ENCODE data around the gene SMARCA2.

Gene SMARCA2

DNA sequence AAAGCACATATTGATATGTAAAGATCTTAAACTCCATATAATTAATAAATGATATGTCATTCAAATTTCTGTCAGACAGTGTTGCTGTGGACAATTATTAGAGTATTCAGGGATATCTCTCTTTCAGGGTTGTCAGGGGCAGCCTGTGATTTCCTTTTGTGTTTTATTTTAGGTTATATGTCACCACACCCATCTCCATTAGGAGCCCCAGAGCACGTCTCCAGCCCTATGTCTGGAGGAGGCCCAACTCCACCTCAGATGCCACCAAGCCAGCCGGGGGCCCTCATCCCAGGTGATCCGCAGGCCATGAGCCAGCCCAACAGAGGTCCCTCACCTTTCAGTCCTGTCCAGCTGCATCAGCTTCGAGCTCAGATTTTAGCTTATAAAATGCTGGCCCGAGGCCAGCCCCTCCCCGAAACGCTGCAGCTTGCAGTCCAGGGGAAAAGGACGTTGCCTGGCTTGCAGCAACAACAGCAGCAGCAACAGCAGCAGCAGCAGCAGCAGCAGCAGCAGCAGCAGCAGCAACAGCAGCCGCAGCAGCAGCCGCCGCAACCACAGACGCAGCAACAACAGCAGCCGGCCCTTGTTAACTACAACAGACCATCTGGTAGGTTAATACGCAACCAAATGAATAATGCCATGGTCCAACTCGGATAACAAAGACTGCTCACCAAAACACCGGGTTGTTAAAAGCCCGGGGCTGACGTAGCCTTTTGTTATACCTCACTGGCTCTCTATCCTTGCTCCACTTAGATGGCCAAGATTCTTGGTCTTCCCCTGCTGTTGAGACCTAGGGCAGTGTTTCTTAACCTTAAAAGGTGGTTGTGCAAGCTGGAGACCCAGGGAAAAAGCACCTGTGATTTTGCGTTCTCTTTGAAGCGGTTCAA lies 24.4 kb downstream of the SMARCA2 start:
- in situ Hi-C loops (cut with HindIII; ENCODE audit: low sequenced_read_pairs): no loop called here

DNA sequence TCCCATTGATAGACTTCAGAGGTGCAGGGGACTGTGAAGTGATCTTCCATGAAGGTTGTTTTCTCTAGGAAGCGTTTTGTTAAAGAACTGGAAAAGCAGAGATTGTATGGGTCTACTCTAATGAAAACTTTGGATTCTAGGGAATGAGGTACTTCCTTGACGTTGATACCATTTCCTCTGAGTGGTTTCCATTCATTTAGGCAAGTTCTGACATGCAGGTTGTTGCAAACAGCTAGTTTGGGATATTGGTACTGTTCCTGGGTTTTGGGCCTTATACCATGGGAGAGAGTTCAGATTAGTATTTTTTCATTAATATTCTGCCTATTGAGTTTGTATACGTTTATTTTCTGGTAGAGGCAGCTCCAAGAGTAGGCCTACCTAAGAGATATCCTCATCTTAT lies 25.7 kb downstream of the SMARCA2 start:
- in situ Hi-C loops (cut with HindIII; ENCODE audit: low sequenced_read_pairs): no loop called here

DNA sequence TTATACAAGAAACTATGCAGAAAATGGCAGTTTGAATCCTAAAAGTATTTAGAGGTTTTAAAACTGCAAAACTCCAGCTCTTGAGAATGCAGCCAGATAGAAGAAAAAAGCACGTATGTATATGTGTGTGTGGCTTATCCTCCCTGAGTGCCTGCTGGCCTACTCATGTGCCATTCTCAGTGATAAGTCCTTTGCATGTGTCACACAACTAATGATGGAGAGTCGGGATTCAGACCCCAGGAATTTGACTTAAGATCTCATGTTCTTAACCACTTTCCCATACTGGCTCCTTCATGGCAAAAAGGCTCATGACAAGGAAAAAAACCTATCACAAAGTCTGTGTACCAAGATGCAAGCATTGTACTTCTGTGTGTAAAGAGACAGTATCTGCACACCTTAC lies 26.6 kb downstream of the SMARCA2 start:
- in situ Hi-C loops (cut with HindIII; ENCODE audit: low sequenced_read_pairs): no loop called here

DNA sequence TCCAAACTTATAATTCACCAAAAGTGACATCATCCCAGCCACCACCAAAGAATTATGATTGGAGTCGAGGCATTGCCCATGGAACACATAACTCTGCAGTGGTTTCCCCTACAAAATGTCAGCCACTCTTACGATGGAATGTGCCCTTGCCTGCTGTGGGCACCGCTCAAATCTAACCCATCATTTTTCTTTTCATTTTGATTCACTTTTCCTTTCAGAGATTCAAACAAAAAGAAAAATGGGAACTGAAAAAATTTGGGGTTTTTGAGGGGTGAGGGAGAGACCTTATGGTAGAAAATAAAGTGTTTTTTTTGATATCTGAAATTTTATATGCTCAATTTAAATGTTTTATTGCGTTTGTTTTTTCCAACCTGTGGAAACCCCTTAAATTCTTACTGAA lies 28.1 kb downstream of the SMARCA2 start:
- in situ Hi-C loops (cut with HindIII; ENCODE audit: low sequenced_read_pairs): no loop called here

DNA sequence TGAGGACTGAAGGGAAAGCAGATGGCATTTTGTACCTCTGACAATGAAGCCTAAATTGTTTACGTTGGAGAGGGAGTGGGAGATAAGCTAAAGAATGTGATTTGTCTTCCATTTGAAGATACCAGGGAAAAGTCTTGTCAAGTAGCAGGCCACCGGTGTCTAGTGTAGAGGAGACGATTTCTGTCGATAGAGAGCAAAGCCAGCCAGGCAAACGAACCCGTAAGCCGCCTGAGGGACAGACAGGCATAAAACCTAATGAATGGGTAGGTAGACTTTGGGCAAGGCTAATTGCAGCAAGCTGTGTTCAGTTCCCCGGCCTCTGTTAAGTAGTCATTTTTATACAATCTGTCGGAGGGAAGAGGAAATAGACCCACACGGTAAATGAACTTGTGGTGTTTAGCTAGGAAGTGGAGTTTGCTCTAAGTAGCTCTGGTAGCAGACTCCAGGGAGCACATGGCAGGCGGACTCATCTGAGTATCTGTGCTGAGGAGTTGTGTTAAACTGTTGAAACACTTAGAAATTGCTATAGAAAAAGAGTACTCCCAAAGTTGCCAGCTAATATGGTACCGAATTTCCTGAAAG lies 28.8 kb downstream of the SMARCA2 start:
- in situ Hi-C loops (cut with HindIII; ENCODE audit: low sequenced_read_pairs): no loop called here

DNA sequence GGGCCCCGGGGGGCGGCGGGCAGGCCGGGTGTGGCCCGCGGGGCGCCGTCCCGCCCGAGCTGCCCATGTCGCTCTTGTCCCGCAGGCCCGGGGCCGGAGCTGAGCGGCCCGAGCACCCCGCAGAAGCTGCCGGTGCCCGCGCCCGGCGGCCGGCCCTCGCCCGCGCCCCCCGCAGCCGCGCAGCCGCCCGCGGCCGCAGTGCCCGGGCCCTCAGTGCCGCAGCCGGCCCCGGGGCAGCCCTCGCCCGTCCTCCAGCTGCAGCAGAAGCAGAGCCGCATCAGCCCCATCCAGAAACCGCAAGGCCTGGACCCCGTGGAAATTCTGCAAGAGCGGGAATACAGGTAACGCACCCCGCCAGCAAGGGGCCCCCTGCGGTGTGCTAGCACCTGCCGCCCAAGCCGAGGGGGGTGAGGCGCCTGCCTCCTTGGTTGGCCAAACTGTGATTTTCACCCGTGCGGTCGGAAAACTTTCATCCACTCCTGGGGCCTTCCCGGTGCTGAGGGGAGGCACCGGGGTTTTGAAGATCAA lies 32.1 kb downstream of the SMARCA2 start:
- in situ Hi-C loops (cut with HindIII; ENCODE audit: low sequenced_read_pairs): no loop called here

DNA sequence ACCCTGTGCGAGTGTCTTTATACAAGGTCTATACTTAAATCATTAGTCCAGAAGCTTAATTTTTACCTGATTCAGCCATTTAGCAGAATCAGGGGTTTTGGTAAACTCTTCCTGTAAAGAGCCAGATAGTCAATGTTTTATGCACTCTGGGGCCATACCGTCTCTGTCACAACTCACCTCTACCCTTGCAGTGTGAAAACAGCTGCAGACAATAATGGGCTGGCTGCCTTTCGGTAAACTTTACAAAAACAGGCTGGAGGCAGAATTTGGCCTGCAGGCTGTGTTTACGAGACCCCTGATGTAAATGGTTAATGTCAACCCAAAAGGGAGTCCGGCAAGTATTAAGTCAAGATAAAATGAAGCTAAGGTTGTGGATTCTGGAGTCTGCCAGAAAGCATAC lies 32.8 kb downstream of the SMARCA2 start:
- in situ Hi-C loops (cut with HindIII; ENCODE audit: low sequenced_read_pairs): no loop called here

DNA sequence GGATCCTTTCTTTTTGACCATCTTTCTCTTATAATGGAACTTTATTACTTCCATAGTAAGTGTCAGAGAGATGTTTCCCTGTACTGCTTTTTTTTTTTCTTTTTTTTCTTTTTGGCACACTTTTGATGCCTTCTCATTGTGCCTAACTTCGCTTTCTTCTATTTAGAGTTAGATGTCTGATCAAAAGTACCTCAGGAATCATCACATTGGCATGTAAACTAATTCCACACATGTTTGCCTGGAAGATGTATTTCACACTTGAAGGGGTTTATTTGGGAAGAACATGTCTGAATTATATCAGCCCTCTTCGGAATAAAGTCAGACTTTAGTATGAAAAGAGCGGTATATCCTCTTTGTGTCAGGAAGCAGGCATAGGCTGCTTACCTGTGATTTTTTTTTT lies 35.1 kb downstream of the SMARCA2 start:
- in situ Hi-C loops (cut with HindIII; ENCODE audit: low sequenced_read_pairs): no loop called here

DNA sequence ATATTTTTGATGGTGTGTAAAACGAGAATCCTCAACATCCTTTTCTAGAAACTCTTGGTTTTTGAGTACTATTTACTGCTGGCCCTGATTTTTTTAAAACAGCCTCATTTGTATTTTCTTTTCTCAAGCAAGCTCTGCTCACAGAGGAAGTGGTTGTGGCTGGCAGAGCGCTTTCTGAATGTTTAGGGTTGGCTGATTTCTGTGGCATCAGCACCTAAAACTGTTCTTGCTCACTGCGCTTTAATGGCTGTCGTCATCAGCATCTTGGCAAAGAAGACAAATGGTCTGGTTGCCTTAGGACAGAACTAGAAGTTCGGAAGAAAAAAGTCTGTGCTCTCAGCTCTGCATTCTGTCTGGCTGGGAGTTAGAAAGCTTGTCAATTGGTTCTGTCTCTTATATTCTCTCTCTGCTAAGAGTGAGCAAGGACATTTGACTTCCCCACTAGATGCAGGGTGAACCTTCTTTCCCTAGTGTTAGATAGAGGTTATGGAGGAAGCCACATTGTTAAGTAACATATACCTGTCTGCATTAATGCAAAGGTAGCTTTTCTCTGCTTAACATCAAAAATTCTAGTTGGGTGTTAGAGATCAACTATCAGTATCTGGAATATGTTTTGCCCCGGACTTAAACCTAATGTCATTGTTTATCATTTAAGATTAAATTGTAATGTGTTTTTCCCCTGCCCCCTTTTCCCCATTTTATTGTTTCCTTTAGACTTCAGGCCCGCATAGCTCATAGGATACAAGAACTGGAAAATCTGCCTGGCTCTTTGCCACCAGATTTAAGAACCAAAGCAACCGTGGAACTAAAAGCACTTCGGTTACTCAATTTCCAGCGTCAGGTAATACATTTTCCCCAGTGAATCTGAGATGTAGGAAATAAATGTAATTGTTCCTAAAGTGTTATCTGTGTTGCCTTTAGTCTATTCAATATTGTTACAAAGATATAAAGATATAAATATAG lies 39.0 kb downstream of the SMARCA2 start:
- in situ Hi-C loops (cut with HindIII; ENCODE audit: low sequenced_read_pairs): no loop called here

DNA sequence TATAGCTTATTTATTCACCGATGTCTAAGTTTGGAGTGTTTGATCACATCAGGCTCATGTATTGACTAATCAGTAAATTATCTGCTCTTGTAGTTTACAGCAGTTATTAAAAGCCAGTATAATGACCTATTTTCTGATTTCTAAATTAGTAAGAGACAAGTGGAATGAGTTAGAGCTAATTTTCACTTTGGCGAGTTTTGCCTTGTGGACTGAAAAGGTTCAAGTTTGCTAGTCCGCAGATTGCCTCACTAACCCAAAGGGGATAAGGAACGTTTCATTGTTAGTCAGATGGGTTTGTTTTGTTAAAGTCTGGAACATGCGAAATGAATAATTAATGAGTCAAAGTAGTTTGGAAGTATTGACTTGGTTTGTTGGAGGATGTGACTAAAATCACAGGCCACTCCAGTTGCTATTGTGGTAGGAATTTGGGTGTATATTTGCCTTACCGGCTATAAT lies 40.1 kb downstream of the SMARCA2 start:
- in situ Hi-C loops (cut with HindIII; ENCODE audit: low sequenced_read_pairs): no loop called here

DNA sequence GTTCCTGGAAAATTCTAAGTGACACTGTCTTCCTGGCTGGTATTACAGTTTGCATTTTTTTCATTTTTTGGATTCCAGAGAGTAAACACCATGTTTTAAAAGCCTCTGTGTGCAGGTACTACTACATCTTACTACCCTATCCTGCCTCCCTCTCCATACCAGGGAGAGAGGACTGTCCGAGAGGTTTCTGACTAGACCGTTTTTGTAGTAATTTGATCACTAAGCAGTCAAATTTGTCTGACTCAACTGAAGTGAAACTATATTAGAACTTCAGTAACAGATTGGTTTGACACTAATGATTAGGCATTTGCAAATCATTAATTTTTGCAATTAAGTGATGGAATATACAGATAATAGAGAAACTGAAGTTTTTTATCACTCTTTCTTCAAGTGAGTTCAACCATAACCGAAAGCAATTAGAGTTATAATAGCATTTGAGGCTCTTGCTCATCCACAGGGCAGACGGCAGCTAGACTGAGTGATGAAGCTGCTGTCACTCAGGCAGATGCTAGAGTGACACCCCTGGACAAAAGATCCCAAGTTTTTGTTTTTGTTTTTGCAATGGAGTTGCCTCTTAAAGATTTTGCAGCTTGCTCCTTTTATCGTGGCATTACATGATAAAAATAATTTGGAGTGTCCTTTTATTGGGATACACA lies 44.3 kb downstream of the SMARCA2 start:
- in situ Hi-C loops (cut with HindIII; ENCODE audit: low sequenced_read_pairs): no loop called here

DNA sequence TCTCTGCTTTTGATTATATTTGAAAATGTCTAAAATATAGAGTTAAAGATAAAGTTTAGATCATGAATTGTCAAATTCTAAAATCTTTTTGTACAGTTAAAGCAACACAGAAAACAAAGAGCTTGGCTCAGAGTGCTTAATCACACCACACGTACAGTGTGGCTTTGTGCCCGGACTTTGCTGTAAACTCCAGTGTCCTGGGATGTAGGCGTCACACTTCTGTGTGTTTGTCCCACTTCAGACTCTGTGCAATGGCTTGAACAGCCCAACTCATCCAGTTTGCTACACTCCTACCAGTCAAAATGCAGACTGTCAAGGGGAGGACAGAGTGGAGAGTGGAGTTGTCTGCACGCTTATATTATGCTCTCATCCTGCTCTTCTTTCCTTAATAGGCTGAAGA lies 45.3 kb downstream of the SMARCA2 start:
- in situ Hi-C loops (cut with HindIII; ENCODE audit: low sequenced_read_pairs): no loop called here

DNA sequence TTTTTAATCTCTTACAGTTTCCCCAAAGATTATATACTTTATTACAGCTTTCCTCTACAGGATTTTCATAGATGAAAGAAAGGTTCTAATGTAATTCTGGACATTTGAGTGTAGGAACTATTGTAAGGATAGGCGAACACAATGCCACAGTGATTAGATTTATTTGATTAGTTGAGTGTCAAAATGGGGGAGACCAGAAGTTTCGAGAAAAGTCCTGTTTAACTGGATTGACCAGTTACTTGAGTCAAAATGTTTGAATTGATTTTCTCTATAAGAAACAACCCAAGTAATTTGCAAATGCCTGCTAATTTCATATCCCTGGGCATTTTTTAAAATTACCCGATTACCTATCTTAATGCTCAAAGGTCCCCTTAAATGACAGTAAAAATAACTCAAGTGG lies 50.6 kb downstream of the SMARCA2 start:
- in situ Hi-C loops (cut with HindIII; ENCODE audit: low sequenced_read_pairs): no loop called here

DNA sequence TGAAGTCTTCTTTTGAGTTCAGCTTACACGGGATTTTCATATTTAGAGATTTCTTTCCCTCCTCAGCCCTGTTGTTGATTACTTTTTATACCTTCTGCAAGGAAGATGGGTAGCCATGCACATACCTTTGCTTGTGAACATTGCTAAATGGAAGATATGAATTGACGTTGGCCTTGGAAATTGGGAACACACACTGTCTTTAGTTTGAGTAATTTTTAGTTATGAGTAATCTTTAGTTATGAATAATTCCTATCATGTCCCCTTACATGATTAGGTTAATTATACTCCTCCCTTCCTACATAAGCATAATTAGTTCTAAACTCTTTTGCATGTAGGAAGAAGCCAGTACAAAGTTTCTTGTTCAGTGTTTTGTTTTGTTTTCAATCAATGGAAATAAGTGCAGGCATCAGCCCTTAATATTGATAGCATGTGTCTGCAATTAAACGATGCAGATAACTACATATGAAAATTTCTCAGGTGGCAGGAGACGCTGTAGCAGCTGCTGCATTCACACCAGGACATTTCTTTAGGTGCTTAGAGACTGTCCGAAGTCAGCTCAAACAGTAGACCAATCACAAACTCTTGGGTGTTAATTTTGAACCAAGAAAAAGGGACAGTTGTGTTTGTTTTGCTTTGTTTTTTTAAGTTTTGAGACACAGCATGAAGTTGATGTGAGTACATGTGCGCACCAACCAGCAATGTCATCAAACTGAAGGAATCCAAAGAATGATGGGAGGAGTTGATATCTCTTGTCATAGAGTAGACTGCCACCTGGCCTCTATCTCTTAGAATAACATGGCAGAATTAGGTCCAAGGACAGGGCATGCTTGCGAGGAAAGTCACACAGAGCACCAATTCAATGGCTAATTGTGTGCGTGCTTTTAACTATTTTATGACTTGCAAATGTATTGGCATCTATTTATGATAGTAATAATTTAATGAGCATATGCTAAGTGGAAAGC lies 51.4 kb downstream of the SMARCA2 start:
- in situ Hi-C loops (cut with HindIII; ENCODE audit: low sequenced_read_pairs): no loop called here

DNA sequence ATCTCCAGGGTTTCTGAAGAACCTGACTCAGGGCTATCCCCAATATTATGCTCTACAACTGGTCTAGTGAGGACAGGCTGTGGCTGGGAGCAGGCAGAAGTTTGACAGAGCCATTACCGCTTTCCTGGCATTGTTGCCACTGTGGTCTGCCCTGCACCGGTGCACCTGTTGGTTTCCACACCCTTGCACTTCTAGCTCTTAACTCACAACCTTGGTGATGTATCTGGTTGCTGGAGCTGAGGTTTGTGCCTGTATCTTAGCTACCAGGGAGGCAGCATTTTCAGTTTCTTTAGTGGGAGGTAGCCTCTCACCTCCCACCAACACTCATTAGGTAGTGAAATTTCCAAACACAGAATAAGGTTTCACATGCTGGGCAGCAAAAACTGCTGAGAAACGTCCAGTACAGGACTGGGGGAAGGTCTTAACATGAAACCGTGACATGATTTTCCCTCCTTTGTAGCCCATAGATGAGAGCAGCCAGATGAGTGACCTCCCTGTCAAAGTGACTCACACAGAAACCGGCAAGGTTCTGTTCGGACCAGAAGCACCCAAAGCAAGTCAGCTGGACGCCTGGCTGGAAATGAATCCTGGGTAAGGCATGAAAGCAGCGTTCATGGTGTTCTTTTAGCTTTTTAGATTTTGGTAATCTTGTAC lies 57.7 kb downstream of the SMARCA2 start:
- in situ Hi-C loops (cut with HindIII; ENCODE audit: low sequenced_read_pairs): no loop called here

DNA sequence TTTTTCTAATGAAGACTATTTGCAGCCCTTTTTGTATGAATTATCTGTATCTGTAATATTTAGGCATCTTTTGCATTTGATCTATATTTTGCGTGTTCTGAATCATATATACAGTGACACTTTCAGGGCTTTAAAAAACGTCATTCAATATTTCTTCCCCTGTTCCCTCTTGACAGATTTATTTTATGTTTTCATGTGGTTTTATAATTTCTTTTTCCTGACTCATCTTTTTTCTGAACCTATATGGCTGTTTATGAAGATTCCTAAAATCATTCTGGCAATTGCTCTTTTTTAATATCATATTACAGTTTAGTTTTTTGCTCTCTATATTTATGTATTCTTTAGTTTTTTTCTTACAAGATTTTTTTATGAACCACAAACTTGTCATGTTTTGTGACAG lies 67.6 kb downstream of the SMARCA2 start:
- in situ Hi-C loops (cut with HindIII; ENCODE audit: low sequenced_read_pairs): no loop called here

DNA sequence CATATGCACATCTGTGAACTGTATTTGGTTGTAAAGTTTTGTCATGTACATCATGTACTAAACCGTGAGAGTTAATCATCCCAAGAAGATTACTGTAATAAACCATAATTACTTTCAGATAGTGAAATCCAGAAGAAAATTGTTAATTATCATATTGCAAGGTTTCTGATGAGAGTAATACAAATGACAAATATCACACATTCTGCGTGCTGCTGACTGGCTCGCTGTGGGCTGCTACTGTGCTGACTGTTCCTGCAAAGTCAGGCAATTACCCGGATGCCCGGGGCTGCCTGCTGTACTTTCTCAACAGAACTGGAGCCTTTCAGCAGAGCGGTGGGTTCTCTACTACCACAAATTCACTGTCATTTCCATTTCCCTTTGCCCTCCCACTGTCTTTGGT lies 68.3 kb downstream of the SMARCA2 start:
- in situ Hi-C loops (cut with HindIII; ENCODE audit: low sequenced_read_pairs): no loop called here

DNA sequence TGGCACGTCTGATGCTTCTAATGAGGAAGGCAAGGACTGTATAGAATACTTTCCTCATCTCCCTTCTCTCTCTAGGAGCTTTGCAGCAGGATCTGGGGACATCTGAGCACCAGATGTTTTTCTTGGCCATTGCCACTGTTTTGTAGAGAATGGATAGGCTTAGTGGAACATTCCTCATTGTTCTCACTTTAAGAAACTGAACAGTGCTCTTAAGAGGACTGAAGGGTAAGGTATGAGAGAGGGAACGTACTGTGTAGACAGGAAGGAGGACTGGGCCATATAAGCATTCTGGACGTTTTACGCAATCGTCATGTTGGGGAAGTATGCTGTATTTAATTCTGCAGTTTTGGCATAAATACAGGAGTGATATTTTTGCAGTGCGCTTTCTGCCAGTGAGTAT lies 70.6 kb downstream of the SMARCA2 start:
- in situ Hi-C loops (cut with HindIII; ENCODE audit: low sequenced_read_pairs): no loop called here

DNA sequence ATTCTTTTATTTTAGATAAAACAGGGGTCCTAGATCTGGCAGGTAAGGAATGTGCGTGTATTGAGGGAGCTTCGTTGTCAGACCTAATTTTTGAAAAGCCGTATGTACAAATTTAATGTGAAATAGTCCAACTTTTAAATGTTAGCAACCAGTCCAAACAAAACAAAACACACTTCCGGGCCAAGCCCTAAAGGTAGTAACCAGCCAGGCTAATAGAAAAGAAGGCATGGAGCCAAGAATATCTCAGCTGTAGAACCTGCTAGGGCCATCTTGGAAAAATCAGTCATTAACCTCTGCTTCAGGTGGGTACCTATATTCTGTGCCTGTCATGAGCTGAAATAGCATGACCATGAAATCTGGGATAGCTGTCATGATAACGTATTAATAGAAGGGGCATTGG lies 71.0 kb downstream of the SMARCA2 start:
- in situ Hi-C loops (cut with HindIII; ENCODE audit: low sequenced_read_pairs): no loop called here
